HepG2 (cell line): ENCODE measurements around the gene ZNF440. TPM values are rescaled to one million over a fixed set of nuclear protein-coding genes. Genes with fewer than 3 reads are reported as not detected.

Experiments
- ATAD3A ChIP-seq: sonication (generic); formaldehyde crosslinking; IDR thresholded peaks from 2 replicates; pipeline ENCODE4 v1.4.0; 2020; ENCODE audit warnings: missing genetic modification reagents
- ATF4 ChIP-seq, 2 experiments: fragments of 450-650 bp in 1 of 2; sonication (generic) in 1 of 2; formaldehyde crosslinking; IDR thresholded peaks; 2 replicates each; pipeline versions ENCODE4 v1.5.0 to v1.8.0; 2020 to 2022; ENCODE audit warnings: mild to moderate bottlenecking in 1 of 2, missing genetic modification reagents in 1 of 2
- CBFB ChIP-seq: sonication (generic); formaldehyde crosslinking; IDR thresholded peaks from 2 replicates; pipeline ENCODE4 v1.4.0; 2020; ENCODE audit warnings: missing genetic modification reagents
- CREB1 ChIP-seq, 2 experiments: fragments of 450-650 bp in 1 of 2; IDR thresholded peaks; 2 replicates each; pipeline ENCODE4 v1.6.1; 2016 to 2017; ENCODE audit warnings: control low read depth in 1 of 2, mild to moderate bottlenecking in 1 of 2, missing compliant biosample characterization in 1 of 2, missing genetic modification characterization in 1 of 2
- CTCF ChIP-seq: sonication (generic); formaldehyde crosslinking; IDR thresholded peaks from 2 replicates; pipeline ENCODE4 v1.5.0; 2020; ENCODE audit warnings: mild to moderate bottlenecking, missing genetic modification reagents, moderate library complexity
- DDIT3 ChIP-seq: sonication (generic); formaldehyde crosslinking; IDR thresholded peaks from 2 replicates; pipeline ENCODE4 v1.4.0; 2020; ENCODE audit warnings: mild to moderate bottlenecking, missing genetic modification reagents
- FOXM1 ChIP-seq: sonication (generic); formaldehyde crosslinking; IDR thresholded peaks from 2 replicates; pipeline ENCODE4 v1.5.0; 2020; ENCODE audit warnings: missing genetic modification reagents
- HMGA1 ChIP-seq: sonication (generic); formaldehyde crosslinking; conservative IDR thresholded peaks from 2 replicates; pipeline ENCODE4 v1.4.0; 2020; ENCODE audit warnings: missing genetic modification reagents
- NCOA1 ChIP-seq: sonication (generic); formaldehyde crosslinking; IDR thresholded peaks from 2 replicates; pipeline ENCODE4 v1.9.0; 2021; ENCODE audit warnings: missing genetic modification reagents
- NCOA5 ChIP-seq: sonication (generic); formaldehyde crosslinking; IDR thresholded peaks from 2 replicates; pipeline ENCODE4 v1.4.0; 2020; ENCODE audit warnings: missing genetic modification reagents
- STAG1 ChIP-seq: sonication (generic); formaldehyde crosslinking; IDR thresholded peaks from 2 replicates; pipeline ENCODE4 v1.4.0; 2020; ENCODE audit warnings: missing genetic modification reagents
- TERF1 ChIP-seq: sonication (generic); formaldehyde crosslinking; IDR thresholded peaks from 2 replicates; pipeline ENCODE4 v1.8.0; 2022; ENCODE audit warnings: mild to moderate bottlenecking, missing genetic modification reagents, moderate library complexity
- ZBED4 ChIP-seq: sonication (generic); formaldehyde crosslinking; IDR thresholded peaks from 2 replicates; pipeline ENCODE4 v1.4.0; 2020; ENCODE audit warnings: missing genetic modification reagents, borderline replicate concordance
- ZNF138 ChIP-seq: sonication (generic); formaldehyde crosslinking; IDR thresholded peaks from 2 replicates; pipeline ENCODE4 v1.5.0; 2020; ENCODE audit warnings: mild to moderate bottlenecking, low read depth, missing genetic modification reagents
- ZNF180 ChIP-seq: sonication (generic); formaldehyde crosslinking; IDR thresholded peaks from 2 replicates; pipeline ENCODE4 v1.4.0; 2020; ENCODE audit warnings: low read depth, missing genetic modification reagents, borderline replicate concordance
- ZNF224 ChIP-seq: sonication (generic); formaldehyde crosslinking; IDR thresholded peaks from 2 replicates; pipeline ENCODE4 v1.5.0; 2020; ENCODE audit warnings: mild to moderate bottlenecking, missing genetic modification reagents
- ZNF501 ChIP-seq: sonication (generic); formaldehyde crosslinking; IDR thresholded peaks from 2 replicates; pipeline ENCODE4 v1.5.1; 2020; ENCODE audit warnings: mild to moderate bottlenecking, moderate library complexity, missing genetic modification reagents
- ZNF607 ChIP-seq: sonication (generic); formaldehyde crosslinking; IDR thresholded peaks from 2 replicates; pipeline ENCODE4 v1.5.1; 2020; ENCODE audit warnings: missing genetic modification reagents, mild to moderate bottlenecking, borderline replicate concordance
- ZNF639 ChIP-seq: conservative IDR thresholded peaks from 2 replicates; pipeline ENCODE4 v1.6.1; 2018; ENCODE audit warnings: missing genetic modification reagents
- ZNF782 ChIP-seq: sonication (generic); formaldehyde crosslinking; IDR thresholded peaks from 2 replicates; pipeline ENCODE4 v1.4.0; 2020; ENCODE audit warnings: missing genetic modification reagents, mild to moderate bottlenecking, borderline replicate concordance
- polyA plus RNA-seq, 8 experiments: library from polyadenylated mRNA; depleted of rRNA in 3 of 8; stranded (reverse) in 7 of 8; unstranded in 1 of 8; fragments of >200 nt; fragmentation: Illumina TruSeq in 4 of 8; extraction: Trizol in 4 of 8; gene quantifications; 2 replicates each; pipeline versions ENCODE4 v1.2.1 to v1.2.3, GENCODE V29; 2011 to 2016; ENCODE audit warnings: low read depth in 4 of 8, missing spikeins in 1 of 8, mixed read lengths in 1 of 8; ENCODE audit not compliant: insufficient read depth in 1 of 8
- total RNA-seq, 5 experiments: library from RNA; depleted of rRNA; stranded (reverse); fragments of >200 nt; fragmentation: Illumina TruSeq; extraction: Trizol; gene quantifications; 2 replicates each; pipeline ENCODE4 v1.2.3, GENCODE V29; 2016; ENCODE audit warnings: low read depth in 1 of 5

ZNF440 gene
- total and polyA plus RNA-seq, 2 of the 13 experiments (the other 11 are each of a cell fraction or from before 2014, with no cell fraction given) = 2.7 to 12.4 TPM

GRCh38 chr19:11814029-11814699 lies at the start of gene ZNF440 (continued):
- TF ChIP-seq ZNF501 (CRISPR knock-in tag) (peak; percentile 93), ZBED4 (CRISPR knock-in tag) (0 out of 2 replicates have a peak, but pooled peaks have one; percentile 40), ATAD3A (CRISPR knock-in tag) (no peak), CTCF (CRISPR knock-in tag) (no peak), DDIT3 (CRISPR knock-in tag) (no peak), HMGA1 (CRISPR knock-in tag) (no peak), ZNF607 (CRISPR knock-in tag) (peak; percentile 82), ZNF782 (CRISPR knock-in tag) (no peak), ZNF224 (0 out of 2 replicates have a peak, but pooled peaks have one; percentile 54), FOXM1 (CRISPR knock-in tag) (no peak), CBFB (CRISPR knock-in tag) (peak; percentile 66; the same call in 1 of the 2 replicates), NCOA1 (CRISPR knock-in tag) (no peak), STAG1 (CRISPR knock-in tag) (no peak), TERF1 (CRISPR knock-in tag) (0 out of 2 replicates have a peak, but pooled peaks have one; percentile 19), CREB1 (IDR thresholded peaks at IDR 0.05) (0 out of 2 replicates have a peak, but pooled peaks have one; percentile 11), CREB1 (CRISPR knock-in tag; IDR thresholded peaks at IDR 0.05) (peak; percentile 30; the same call in 1 of the 2 replicates), ZNF180 (CRISPR knock-in tag) (no peak), ZNF639 (CRISPR knock-in tag) (no peak), NCOA5 (no peak), ZNF138 (peak; percentile 79; the same call in 1 of the 2 replicates), ATF4 (CRISPR knock-in tag; IDR thresholded peaks at IDR 0.05) (no peak)
